Ovary (tissue), 9 donors: ENCODE results near the gene CXCL17. TPM values are rescaled to one million over a fixed set of nuclear protein-coding genes. Genes with fewer than 3 reads are reported as not detected.

Experiments used
- DNase-seq, 5 donors: peaks; one replicate each; pipeline ENCODE4 v3.0.0-alpha.2; 2019 to 2020
- H3K27ac ChIP-seq, 2 donors: fragments of 200-600 bp; one replicate each; pipeline versions ENCODE4 v1.5.1 to v1.8.0; 2019 to 2022
- H3K27me3 ChIP-seq: fragments of 200-600 bp; one replicate; pipeline ENCODE4 v1.8.0; 2022
- H3K36me3 ChIP-seq: fragments of 200-600 bp; sonication (generic); one replicate; pipeline ENCODE4 v1.5.1; 2019
- H3K4me1 ChIP-seq: one replicate; pipeline ENCODE4 v1.8.1; 2013; ENCODE audit warnings: mild to moderate bottlenecking, moderate library complexity; ENCODE audit not compliant: insufficient read depth
- H3K4me3 ChIP-seq: fragments of 200-600 bp; sonication (generic); one replicate; pipeline ENCODE4 v1.5.1; 2017
- H3K9me3 ChIP-seq, 2 donors: fragments of 200-600 bp in 1 of 2; sonication (generic) in 1 of 2; one replicate each; pipeline versions ENCODE4 v1.5.1 to v1.8.1; 2013 to 2019; ENCODE audit warnings: mild to moderate bottlenecking in 1 of 2, moderate library complexity in 1 of 2
- CTCF ChIP-seq, 3 donors: fragments of 450-650 bp in 2 of 3; fragments of 200-600 bp in 1 of 3; IDR thresholded peaks; one replicate each; pipeline versions ENCODE4 v1.5.1 to v1.8.0; 2016 to 2022; ENCODE audit warnings: antibody characterized with exemption in 3 of 3, mild to moderate bottlenecking in 1 of 3
- EP300 ChIP-seq: sonication (generic); formaldehyde crosslinking; IDR thresholded peaks from one replicate; pipeline ENCODE4 v1.6.1; 2017; ENCODE audit warnings: antibody characterized with exemption
- POLR2A ChIP-seq: fragments of 450-650 bp; IDR thresholded peaks from one replicate; pipeline ENCODE4 v1.6.1; 2017; ENCODE audit warnings: antibody characterized with exemption, mild to moderate bottlenecking, moderate library complexity
- WGBS, 3 donors: extraction: QIAGEN DNeasy Blood & Tissue Kit in 1 of 3; methylation state at CpG; one replicate each; pipeline versions ENCODE4 v1.1.5 to v1.1.7; 2013 to 2017; 5-methylcytosine and 5-hydroxymethylcytosine counted together
- intact Hi-C, 4 donors: fragments of 100-400 bp; cut with DNase I; formaldehyde crosslinking; loops; one replicate each; pipeline versions ENCODE4 v1.11.0 to v1.15.1; 2022 to 2023
- polyA plus RNA-seq, 2 donors: library from polyadenylated mRNA; stranded (reverse); fragments of 200-250 nt in 1 of 2; fragments of 350-450 nt in 1 of 2; fragmentation: Illumina TruSeq in 1 of 2; extraction: RNeasy Lipid Tissue Mini Kit (QIAGEN cat#74804) in 1 of 2; gene quantifications; one replicate each; pipeline ENCODE4 v1.2.3, GENCODE V29; 2013 to 2014
- small RNA-seq: library from RNA; depleted of rRNA; stranded (forward); fragments of <200 nt; gene quantifications from one replicate; pipeline ENCODE3, GENCODE V24; 2016
- total RNA-seq, 7 donors: library from RNA; depleted of rRNA in 2 of 7; stranded (reverse); fragments of >200 nt in 2 of 7; fragmentation: NEBNext Ultra II Directional in 3 of 7; extraction: Animal tissue kit (Norgen Biotek cat#: 25700) in 3 of 7; gene quantifications; one replicate each; pipeline versions ENCODE4 v1.1.0 to v1.2.4, GENCODE V29; 2016 to 2023
- donor health status: DM: no; HTN: no; CAD: no; lungs with moderate emphysema.
- donor health status: DM: no; HTN: no; CAD: no.
- donor health status: Bipolar disorder and iron deficiency.
- donor health status: DM: yes; HTN: yes; CAD: no.
- donor health status: DM: no; HTN: no; CAD: no.
- donor health status: DM: yes; HTN: yes; CAD: no.

CXCL17 gene
- total and polyA plus RNA-seq, 9 donors = 0.32 to 0.46 TPM; not detected in 7

- DNase-seq = no peak
- no peaks in the 10 kb centered on the region for H3K9me3 ChIP-seq
- H3K36me3 ChIP-seq = no peaks in the 10 kb centered on the region
- WGBS, 3 donors = 64 to 72% (median 69%) methylated on average over 16 to 20 of the region's 20 CpGs
- intact Hi-C loops = no loop called here
- no peaks in the 10 kb centered on the region for H3K27me3 ChIP-seq
- peaks cover 2% of the 10 kb centered on the region for H3K4me1 ChIP-seq
- no peak for TF ChIP-seq POLR2A
- TF ChIP-seq EP300 = no peak
- no peak for TF ChIP-seq CTCF (IDR thresholded peaks at IDR 0.05)
- H3K27ac ChIP-seq = no peak overlapping the region
- H3K4me3 ChIP-seq = no peak overlapping the region
Measured at GRCh38 chr19:42388851-42389489, 53.8 kb downstream of the CXCL17 start.

GRCh38 chr19:42386974-42387707 lies 55.6 kb downstream of the CXCL17 start:
- intact Hi-C loops = no loop called here
- no peak overlapping the region for H3K27ac ChIP-seq
- DNase-seq = peak in 1 of 5 donors; percentile 55
- no peaks in the 10 kb centered on the region for H3K9me3 ChIP-seq
- no peaks in the 10 kb centered on the region for H3K27me3 ChIP-seq
- no peaks in the 10 kb centered on the region for H3K36me3 ChIP-seq
- H3K4me1 ChIP-seq = peaks cover 2% of the 10 kb centered on the region
- peak overlapping the region; percentile 24 for H3K4me3 ChIP-seq
- 2 to 3% (median 2%) methylated on average over 45 to 48 of the region's 48 CpGs for WGBS, 3 donors
- TF ChIP-seq EP300 (no peak), CTCF (IDR thresholded peaks at IDR 0.05) (no peak)

GRCh38 chr19:42380155-42380554 lies 62.6 kb downstream of the CXCL17 start:
- H3K27ac ChIP-seq = no peak overlapping the region
- no peaks in the 10 kb centered on the region for H3K9me3 ChIP-seq
- no peaks in the 10 kb centered on the region for H3K27me3 ChIP-seq
- no peak overlapping the region for H3K4me3 ChIP-seq
- no peaks in the 10 kb centered on the region for H3K36me3 ChIP-seq
- WGBS, 3 donors = 66 to 80% (median 68%) methylated on average over 6 of the region's 6 CpGs
- intact Hi-C loops = no loop called here
- DNase-seq = no peak
- H3K4me1 ChIP-seq = no peaks in the 10 kb centered on the region
- TF ChIP-seq POLR2A (no peak), EP300 (no peak), CTCF (IDR thresholded peaks at IDR 0.05) (no peak)

Small RNA genes within 50 kb of the gene (small RNA-seq; reads per million reads assigned to genes)
- gene RNU4-60P = not detected

Other genes with a start within 250 kb of the CXCL17 start
- 10 to 100 TPM; 14.9 to 36.8 (median 25.1) TPM for gene DEDD2, start 225.3 kb downstream of the CXCL17 start, total RNA-seq
- 10 to 100 TPM in 1 of 2 donors, 1 to 10 TPM in 1; 8.3 to 33.1 TPM for gene DEDD2, start 225.3 kb downstream of the CXCL17 start, polyA plus RNA-seq
- 10 to 100 TPM in 5 of 7 donors, 1 to 10 TPM in 2; 2.4 to 17.9 (median 12.9) TPM for gene ZNF526, start 222.6 kb downstream of the CXCL17 start, total RNA-seq
- gene ZNF526, start 222.6 kb downstream of the CXCL17 start, polyA plus RNA-seq = 1 to 10 TPM; 5.0 to 6.5 TPM
- 10 to 100 TPM; 16.0 to 40.9 (median 34.9) TPM for gene GSK3A, start 200.3 kb downstream of the CXCL17 start, total RNA-seq
- gene GSK3A, start 200.3 kb downstream of the CXCL17 start, polyA plus RNA-seq = 10 to 100 TPM; 31.9 to 38.3 TPM
- 100 to 1,000 TPM in 1 of 7 donors, 10 to 100 TPM in 6; 23.1 to 110 (median 76.6) TPM for gene ERF, start 187.8 kb downstream of the CXCL17 start, total RNA-seq
- gene ERF, start 187.8 kb downstream of the CXCL17 start, polyA plus RNA-seq = 10 to 100 TPM; 31.7 to 51.0 TPM
- 100 to 1,000 TPM in 4 of 7 donors, 10 to 100 TPM in 3; 24.6 to 139 (median 113) TPM for gene CIC, start 173.7 kb downstream of the CXCL17 start, total RNA-seq
- gene CIC, start 173.7 kb downstream of the CXCL17 start, polyA plus RNA-seq = 10 to 100 TPM in 1 of 2 donors, 1 to 10 TPM in 1; 6.6 to 71.0 TPM
- gene PRR19, start 140.8 kb downstream of the CXCL17 start, total RNA-seq = 1 to 10 TPM in 2 of 7 donors, under 1 TPM in 4, not detected in 1; 0.58 to 2.9 (median 0.78) TPM
- under 1 TPM in 1 of 2 donors, not detected in 1; 0.71 TPM for gene PRR19, start 140.8 kb downstream of the CXCL17 start, polyA plus RNA-seq
- gene PAFAH1B3, start 140.3 kb downstream of the CXCL17 start, total RNA-seq = 10 to 100 TPM; 15.8 to 40.2 (median 20.6) TPM
- 10 to 100 TPM in 1 of 2 donors, 1 to 10 TPM in 1; 4.1 to 23.4 TPM for gene PAFAH1B3, start 140.3 kb downstream of the CXCL17 start, polyA plus RNA-seq
- 1 to 10 TPM in 1 of 7 donors, under 1 TPM in 4, not detected in 2; 0.20 to 1.7 (median 0.31) TPM for gene TMEM145, start 129.6 kb downstream of the CXCL17 start, total RNA-seq
- under 1 TPM in 1 of 2 donors, not detected in 1; 0.08 TPM for gene TMEM145, start 129.6 kb downstream of the CXCL17 start, polyA plus RNA-seq
- gene MEGF8, start 117.3 kb downstream of the CXCL17 start, total RNA-seq = 10 to 100 TPM; 11.0 to 31.6 (median 27.0) TPM
- 10 to 100 TPM; 17.8 to 21.6 TPM for gene MEGF8, start 117.3 kb downstream of the CXCL17 start, polyA plus RNA-seq
- not detected for gene CNFN, start 52.6 kb downstream of the CXCL17 start, total RNA-seq
- under 1 TPM; 0.47 to 0.91 TPM for gene CNFN, start 52.6 kb downstream of the CXCL17 start, polyA plus RNA-seq
- gene LIPE, start 15.6 kb downstream of the CXCL17 start, total RNA-seq = 10 to 100 TPM in 3 of 7 donors, 1 to 10 TPM in 4; 2.3 to 15.1 (median 5.4) TPM
- 1 to 10 TPM; 1.7 to 7.9 TPM for gene LIPE, start 15.6 kb downstream of the CXCL17 start, polyA plus RNA-seq
- gene CEACAM1, start 85.5 kb upstream of the CXCL17 start, total RNA-seq = 1 to 10 TPM in 6 of 7 donors, under 1 TPM in 1; 0.92 to 3.8 (median 2.8) TPM
- gene CEACAM1, start 85.5 kb upstream of the CXCL17 start, polyA plus RNA-seq = 1 to 10 TPM; 1.4 to 7.3 TPM
- gene CEACAM8, start 152.0 kb upstream of the CXCL17 start, total RNA-seq = not detected
- gene CEACAM8, start 152.0 kb upstream of the CXCL17 start, polyA plus RNA-seq = not detected